Transverse colon (tissue), 4 donors: Measurements from ENCODE around the gene MGAT5B.

Source experiments
- EP300 ChIP-seq: sonication (generic); formaldehyde crosslinking; IDR thresholded peaks from one replicate; pipeline ENCODE4 v1.6.1; 2017; ENCODE audit warnings: antibody characterized with exemption, low read depth
- POLR2A ChIP-seq: fragments of 450-650 bp; IDR thresholded peaks from one replicate; pipeline ENCODE4 v1.6.1; 2016; ENCODE audit warnings: antibody characterized with exemption, mild to moderate bottlenecking, moderate library complexity
- POLR2AphosphoS5 ChIP-seq, 3 donors: sonication (generic); formaldehyde crosslinking; IDR thresholded peaks; one replicate each; pipeline ENCODE4 v1.6.1; 2016; ENCODE audit warnings: antibody characterized with exemption in 3 of 3
- TF ChIP-seq, protein P1 (sequence below), 5 experiments: fragments of 200-600 bp in 3 of 5; fragments of 450-650 bp in 2 of 5; sonication (generic) in 3 of 5; IDR thresholded peaks; 1 replicate in 2 of 5; 2 replicates in 3 of 5; pipeline ENCODE4 v1.5.1; 2016 to 2017; ENCODE audit warnings: antibody characterized with exemption in 5 of 5, inconsistent platforms in 3 of 5, mild to moderate bottlenecking in 2 of 5, moderate library complexity in 1 of 5

DNA sequence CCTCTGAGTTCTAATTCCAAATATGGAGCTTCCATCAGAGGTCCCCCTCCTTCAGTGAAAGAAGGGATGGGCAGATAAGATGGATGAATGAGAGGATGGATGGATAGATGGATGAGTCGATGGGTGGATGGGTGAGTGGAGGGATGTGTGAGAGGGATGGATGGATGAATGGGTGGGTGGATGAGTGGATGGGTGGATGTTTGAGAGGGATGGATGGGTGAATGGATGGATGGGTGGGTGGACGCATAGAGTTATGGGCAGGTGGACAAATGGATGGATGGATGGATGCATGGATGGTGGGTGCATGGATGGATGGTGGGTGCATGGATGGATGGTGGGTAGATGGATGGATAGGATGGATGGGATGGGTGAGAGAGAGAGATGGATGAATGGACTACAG is 69.0 kb downstream of the MGAT5B start:
- no peak for TF ChIP-seq POLR2A
- TF ChIP-seq, protein P1, sequence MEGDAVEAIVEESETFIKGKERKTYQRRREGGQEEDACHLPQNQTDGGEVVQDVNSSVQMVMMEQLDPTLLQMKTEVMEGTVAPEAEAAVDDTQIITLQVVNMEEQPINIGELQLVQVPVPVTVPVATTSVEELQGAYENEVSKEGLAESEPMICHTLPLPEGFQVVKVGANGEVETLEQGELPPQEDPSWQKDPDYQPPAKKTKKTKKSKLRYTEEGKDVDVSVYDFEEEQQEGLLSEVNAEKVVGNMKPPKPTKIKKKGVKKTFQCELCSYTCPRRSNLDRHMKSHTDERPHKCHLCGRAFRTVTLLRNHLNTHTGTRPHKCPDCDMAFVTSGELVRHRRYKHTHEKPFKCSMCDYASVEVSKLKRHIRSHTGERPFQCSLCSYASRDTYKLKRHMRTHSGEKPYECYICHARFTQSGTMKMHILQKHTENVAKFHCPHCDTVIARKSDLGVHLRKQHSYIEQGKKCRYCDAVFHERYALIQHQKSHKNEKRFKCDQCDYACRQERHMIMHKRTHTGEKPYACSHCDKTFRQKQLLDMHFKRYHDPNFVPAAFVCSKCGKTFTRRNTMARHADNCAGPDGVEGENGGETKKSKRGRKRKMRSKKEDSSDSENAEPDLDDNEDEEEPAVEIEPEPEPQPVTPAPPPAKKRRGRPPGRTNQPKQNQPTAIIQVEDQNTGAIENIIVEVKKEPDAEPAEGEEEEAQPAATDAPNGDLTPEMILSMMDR (IDR thresholded peaks at IDR 0.05), result no peak
- no peak for TF ChIP-seq POLR2AphosphoS5 (IDR thresholded peaks at IDR 0.05)
- no peak for TF ChIP-seq EP300
